HuH-7 (cell line): ENCODE data around the gene TMEM51.
A peak's percentile ranks its signal among the peaks of the same experiment; 100 is the strongest.

Source experiments
- DNase-seq: peaks from one replicate; pipeline ENCODE4 v3.0.0; 2011; ENCODE audit warnings: low spot score

TMEM51 gene

GRCh38 chr1:15246960-15247614 is 93.5 kb downstream of the TMEM51 start, which contains the start of gene FHAD1:
Gene FHAD1 (plus strand): TSS chr1:15247223. CDS start chr1:15251785, 4,562 bp downstream.
- DNase-seq = peak; percentile 38

- no peak for DNase-seq
Measured at GRCh38 chr1:15248216-15248615, 94.7 kb downstream of the TMEM51 start.

- DNase-seq = no peak
Measured at GRCh38 chr1:15249081-15249480, 95.5 kb downstream of the TMEM51 start.

GRCh38 chr1:15251857-15252835 is 98.6 kb downstream of the TMEM51 start:
- DNase-seq = no peak

- DNase-seq = no peak
Measured at GRCh38 chr1:15254559-15254958, 101.0 kb downstream of the TMEM51 start.

- DNase-seq = no peak
Measured at GRCh38 chr1:15255582-15256149, 102.1 kb downstream of the TMEM51 start.

- DNase-seq = no peak
Measured at GRCh38 chr1:15256584-15256983, 103.0 kb downstream of the TMEM51 start.

- no peak for DNase-seq
Measured at GRCh38 chr1:15257309-15257708, 103.8 kb downstream of the TMEM51 start.

- no peak for DNase-seq
Measured at GRCh38 chr1:15258833-15259621, 105.5 kb downstream of the TMEM51 start.

- DNase-seq = no peak
Measured at GRCh38 chr1:15259622-15260007, 106.1 kb downstream of the TMEM51 start.

- DNase-seq = no peak
Measured at GRCh38 chr1:15260418-15261154, 107.0 kb downstream of the TMEM51 start.

- DNase-seq = no peak
Measured at GRCh38 chr1:15261155-15262002, 107.8 kb downstream of the TMEM51 start.

- no peak for DNase-seq
Measured at GRCh38 chr1:15262003-15262377, 108.4 kb downstream of the TMEM51 start.

- DNase-seq = no peak
Measured at GRCh38 chr1:15262706-15263105, 109.2 kb downstream of the TMEM51 start.

GRCh38 chr1:15264769-15265168 is 111.2 kb downstream of the TMEM51 start:
- no peak for DNase-seq
